Cardiac septum (tissue), 1 donor: ENCODE results near the gene GSKIP. TPM values are rescaled to one million over a fixed set of nuclear protein-coding genes. Genes with fewer than 3 reads are reported as not detected.

Experiments
- DNase-seq: peaks from one replicate; pipeline ENCODE4 v3.0.0-alpha.2; 2020; ENCODE audit warnings: low spot score
- intact Hi-C: fragments of 100-400 bp; cut with DNase I; formaldehyde crosslinking; loops from one replicate; pipeline ENCODE4 v1.14.0; 2022
- total RNA-seq: library from RNA; stranded (reverse); fragmentation: NEBNext Ultra II Directional; extraction: Animal tissue kit (Norgen Biotek cat#: 25700); gene quantifications from one replicate; pipeline ENCODE4 v1.2.1, GENCODE V29; 2021
- donor health status: DM: no; HTN: no; CAD: no.

Gene GSKIP
- total RNA-seq, 1 donor from 2014 or later = 14.6 TPM

DNA sequence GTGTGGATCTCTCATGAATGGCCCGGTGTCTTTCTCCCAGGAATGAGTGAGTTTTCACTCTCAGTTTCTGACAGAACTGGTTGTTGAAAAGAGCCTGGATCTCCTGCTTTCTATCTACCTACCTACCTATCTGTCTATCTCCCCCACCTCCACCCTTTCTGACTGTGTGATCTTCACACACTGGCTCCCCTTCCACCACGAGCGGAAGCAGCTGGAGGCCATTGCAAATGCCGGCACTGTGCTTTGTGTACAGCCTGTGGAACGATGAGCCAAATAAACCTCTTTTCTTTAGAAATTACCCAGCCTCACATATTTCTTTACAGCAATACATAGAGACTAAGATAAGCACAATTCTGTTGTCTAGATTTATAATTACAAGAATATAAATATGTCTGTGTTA is 7.2 kb downstream of the GSKIP start:
- intact Hi-C loops = no loop called here
- no peak for DNase-seq

DNA sequence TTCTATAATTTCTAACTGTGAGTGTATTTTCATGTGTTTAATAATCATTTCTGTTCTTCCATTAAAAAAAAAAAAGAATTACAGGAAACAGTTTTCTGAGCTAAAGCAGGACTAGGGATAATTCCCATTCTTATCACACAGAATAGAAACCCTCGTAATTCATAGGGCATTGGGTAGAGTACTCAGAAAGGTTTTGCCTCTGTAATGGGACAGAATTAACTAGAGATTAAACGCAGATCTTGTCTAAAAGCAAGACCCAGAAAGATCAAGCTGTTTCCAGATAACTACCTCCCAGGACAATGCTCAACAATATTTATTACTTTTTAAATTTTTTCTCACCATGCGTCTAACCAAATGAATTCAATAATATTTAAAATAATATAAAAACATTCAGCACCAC is 10.2 kb downstream of the GSKIP start:
- no peak for DNase-seq
- intact Hi-C loops = no loop called here

DNA sequence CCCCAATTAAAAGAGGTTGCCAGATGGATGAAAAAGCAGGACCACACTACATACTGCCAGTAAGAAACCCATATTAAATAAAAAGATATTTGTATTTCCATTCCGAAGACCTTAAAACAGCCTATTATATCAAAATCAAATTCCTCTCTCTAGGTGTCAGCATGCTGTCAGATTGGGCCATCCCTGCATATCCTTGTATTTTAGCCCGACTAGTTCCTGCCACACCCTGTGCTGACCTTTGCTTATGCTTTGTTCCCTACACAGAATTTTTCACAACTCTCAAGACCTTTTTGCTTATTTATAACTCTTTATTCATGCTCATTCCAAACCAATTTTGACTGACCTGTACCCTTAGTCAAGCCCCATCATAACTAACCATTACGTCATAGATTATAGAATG is 12.8 kb downstream of the GSKIP start:
- intact Hi-C loops = no loop called here

DNA sequence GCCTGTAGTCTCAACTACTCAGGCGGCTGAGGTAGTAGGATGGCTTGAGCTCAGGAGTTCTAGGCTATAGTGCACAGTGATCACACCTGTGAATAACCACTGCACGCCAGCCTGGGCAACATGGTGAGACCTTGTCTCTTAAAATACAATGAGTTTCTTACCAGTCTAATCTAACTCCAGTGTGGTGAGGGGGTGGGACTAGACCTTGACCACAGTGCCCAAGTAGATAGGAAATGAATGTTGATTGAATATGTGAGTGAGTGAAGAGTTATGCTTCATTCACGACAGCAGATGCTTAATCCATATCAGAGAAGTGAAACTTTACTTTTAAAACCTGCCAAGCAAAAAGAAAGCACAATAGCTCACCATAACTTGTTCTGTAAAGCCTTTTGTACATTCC is 17.4 kb downstream of the GSKIP start:
- DNase-seq = no peak
- intact Hi-C loops = no loop called here

More for the DNA sequence above, 12.8 kb downstream of the GSKIP start:
- no peak for DNase-seq

DNA sequence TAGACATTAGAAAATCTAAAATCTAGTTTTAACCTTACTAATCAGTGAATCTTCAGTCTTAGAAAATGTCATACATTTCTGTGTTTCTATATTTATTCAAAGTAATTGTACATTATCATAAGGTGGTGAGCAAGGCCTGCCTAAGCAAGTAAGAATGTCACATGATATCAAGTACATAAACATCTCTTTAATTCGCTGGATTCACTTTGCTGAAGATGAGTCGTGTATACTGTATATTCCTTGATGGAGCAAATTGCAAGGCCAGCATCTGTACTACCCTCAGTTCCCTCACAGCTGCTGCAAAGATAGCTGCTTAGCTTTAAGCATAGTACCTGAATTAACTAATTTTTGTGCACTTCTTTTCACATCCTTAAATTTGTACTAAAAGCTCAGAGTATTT is 20.1 kb downstream of the GSKIP start:
- DNase-seq = no peak
- intact Hi-C loops = no loop called here

DNA sequence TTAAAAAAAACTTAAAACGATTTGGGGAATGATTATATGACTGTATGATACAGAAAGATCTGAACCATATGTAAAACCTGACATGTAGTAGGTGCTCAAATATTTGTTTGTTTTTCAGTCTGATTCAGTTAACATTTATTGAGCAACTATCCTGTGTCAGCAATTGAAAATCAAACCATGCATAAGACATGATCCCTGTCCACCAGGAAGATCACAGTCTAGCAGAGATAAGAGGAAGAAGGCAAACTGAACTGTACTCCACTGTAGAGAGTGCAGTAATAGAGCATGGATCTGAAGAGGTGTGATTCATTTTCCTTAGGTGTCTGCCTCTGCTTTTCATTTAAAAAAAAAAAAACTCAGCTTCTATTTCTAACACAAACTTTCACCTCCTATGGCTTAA is 20.7 kb downstream of the GSKIP start:
- intact Hi-C loops = no loop called here
- DNase-seq = no peak

DNA sequence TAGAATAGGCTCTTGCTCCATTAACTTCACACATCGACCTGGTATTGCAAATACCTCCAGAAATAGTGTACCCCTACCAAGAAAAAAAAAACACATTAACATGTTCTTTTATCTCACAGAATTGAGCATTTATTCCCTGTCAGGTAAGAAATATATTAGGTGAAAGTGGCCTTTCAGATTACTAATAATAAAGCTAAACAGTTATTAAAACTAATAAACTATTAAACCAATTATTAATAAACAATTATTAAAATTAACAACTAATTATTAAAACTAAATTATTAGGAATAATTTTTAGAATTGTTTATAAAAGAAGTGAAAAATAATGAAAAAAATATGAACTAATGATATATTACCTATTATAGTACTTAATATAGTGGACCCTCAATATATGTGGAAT is 21.4 kb downstream of the GSKIP start:
- intact Hi-C loops = no loop called here
- DNase-seq = no peak

DNA sequence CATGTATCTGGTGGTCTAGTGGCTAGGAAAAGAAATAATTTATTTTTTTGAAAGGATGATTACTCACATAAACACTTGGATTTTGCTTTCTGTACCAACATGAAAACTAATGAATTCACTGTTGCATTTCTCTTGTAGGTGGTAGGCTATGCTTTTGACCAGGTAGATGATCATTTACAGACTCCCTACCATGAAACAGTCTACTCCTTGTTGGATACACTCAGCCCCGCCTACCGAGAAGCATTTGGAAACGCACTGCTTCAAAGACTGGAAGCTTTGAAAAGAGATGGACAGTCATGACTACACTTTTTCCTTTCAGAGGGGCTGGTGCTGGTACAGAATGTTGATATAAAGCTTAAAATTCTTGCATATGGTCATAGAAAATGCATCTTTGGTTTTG is 22.1 kb downstream of the GSKIP start:
- intact Hi-C loops = no loop called here

DNA sequence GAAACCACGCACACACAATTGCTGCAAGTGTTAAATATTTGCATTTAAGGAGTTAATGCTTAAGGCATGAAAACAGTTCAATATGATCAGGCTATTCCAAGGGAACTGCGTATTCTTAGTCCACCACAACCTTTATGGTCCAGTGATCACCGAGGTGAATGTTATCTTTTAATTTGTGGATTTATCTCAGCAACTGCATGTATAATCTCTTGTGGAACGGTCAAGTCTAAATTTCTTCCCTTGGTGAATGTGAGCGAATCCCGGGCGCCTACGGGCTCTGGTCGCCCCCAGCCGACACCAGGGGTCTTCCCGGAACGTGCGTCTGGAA is 27.6 kb downstream of the GSKIP start:
- intact Hi-C loops = loop anchor here (1.0 kb wide), 1 partner anchor 28 kb away; the partner anchor contains the start of genes ATG2B and GSKIP
- no peak for DNase-seq

More for the DNA sequence above, 22.1 kb downstream of the GSKIP start:
- no peak for DNase-seq

DNA sequence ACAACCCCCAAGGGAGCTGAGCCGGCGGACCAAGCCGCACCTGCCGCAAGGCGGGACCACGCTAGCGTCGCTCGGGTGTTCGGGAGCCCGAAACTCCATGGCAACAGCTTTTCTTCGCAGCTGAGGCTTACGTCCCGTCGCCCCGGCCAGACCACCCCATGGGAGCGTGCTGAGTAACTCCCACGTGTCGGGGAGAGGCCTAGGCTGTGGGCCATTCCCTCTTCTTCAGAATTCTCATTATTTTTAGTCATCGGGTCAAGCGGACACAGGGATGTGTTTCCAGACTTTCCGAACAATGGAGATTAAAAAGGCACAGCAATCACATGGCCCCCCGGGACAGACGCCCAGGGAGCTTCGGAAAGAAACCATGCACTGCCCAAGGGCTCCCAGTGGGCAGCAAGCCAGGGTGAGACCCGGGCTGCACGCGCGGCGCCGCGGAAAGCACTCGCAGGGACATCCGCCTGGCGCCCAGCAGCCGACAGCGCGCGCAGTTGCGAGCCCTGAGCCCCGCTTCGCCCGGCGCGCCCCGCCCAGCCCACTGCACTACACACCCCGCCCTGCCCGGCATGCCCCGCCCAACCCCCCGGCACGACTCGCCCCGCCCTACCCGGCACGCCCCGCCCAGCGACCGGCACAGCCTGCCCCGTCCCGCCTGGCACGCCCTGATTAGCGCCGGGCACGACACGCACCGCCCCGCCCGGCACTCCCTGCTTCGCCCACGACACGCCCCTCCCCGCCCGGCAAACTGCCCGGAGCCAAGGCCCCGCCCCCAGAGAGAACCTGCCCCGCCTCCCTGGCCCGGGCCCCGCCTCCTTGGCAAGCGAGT is 28.2 kb downstream of the GSKIP start:
- intact Hi-C loops = loop anchor here (1.0 kb wide), 1 partner anchor 28 kb away; the partner anchor contains the start of genes ATG2B and GSKIP
- DNase-seq = peak; percentile 99

DNA sequence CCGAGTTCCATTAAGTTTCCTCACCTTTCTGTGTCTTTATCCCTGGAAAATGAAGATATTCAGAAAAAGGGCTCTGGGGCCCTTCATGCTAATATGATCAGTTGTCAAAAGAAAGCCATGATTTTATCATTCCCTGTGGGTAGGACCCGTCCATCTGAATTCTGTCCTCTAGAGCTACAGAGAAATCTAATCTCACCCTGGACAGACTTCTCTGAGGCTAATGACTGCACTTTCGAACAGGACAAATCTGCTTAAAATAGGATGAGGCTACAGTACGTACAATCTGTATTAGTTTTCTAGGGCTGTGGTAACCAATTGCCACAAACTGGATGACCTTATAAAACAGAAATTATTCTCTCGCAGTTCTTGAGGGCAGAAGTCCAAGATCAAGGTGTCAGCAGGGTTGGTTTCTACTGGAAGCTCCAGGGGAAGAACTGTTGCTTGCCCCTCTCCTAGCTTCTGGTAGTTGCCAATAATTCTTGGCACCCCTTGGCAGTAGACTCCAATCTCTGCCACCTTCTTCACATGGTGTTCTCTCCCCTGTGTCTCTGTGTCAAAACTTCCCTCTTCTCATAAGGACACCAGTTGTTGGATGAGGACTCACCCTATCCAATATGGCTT is 29.9 kb downstream of the GSKIP start:
- intact Hi-C loops = no loop called here
- DNase-seq = no peak

DNA sequence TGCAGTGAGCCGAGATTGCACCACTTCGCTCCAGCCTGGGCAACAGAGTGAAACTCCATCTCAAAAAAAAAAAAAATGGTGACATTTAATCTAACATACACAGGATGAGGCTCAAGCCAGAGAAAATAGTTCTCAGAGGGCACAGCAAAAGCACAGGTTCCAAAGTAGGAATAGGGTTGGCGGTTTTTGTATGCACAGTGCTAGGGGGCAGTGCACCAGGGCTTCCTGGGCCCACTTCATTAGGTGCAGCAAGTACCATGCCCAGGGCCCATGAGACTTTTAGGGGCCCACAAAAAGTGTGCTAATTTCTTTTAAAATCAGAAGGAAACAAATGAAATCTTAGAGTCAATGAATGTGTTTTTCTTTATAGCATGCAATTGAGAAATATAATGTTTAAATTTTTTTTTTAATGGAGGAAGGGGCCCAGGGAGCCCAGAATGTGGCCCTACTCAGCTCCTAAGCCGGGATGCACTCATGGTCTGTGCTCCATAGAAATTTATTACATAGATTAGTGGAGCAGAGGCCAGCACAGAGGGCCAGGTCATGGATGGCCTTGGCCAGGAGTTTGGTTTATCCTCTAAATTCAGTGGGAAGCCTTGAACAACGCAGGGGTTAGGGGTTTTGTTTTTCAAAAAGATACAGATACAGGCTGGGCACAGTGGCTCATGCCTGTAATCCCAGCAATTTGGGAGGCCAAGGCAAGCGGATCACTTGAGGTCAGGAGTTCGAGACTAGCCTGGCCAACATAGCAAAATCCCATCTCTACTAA is 30.9 kb downstream of the GSKIP start:
- DNase-seq = no peak
- intact Hi-C loops = no loop called here

DNA sequence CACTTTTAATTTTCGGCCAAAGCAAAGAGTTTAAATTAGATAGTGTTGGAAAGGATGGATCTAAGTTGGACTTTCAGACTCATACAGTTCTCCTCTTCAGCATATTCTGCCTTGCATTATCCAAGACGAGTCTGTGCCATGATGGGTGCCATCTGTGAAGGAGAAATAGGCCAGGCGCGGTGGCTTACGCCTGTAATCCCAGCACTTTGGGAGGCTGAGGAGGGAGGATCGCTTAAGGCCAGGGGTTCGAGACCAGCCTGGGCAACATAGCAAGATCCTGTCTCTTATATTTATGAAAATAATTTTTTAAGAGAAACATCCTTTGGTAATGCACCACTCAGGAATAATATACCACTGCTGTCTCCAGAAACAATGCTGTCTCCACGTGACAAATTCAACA is 35.1 kb downstream of the GSKIP start:
- DNase-seq = no peak
- intact Hi-C loops = no loop called here

DNA sequence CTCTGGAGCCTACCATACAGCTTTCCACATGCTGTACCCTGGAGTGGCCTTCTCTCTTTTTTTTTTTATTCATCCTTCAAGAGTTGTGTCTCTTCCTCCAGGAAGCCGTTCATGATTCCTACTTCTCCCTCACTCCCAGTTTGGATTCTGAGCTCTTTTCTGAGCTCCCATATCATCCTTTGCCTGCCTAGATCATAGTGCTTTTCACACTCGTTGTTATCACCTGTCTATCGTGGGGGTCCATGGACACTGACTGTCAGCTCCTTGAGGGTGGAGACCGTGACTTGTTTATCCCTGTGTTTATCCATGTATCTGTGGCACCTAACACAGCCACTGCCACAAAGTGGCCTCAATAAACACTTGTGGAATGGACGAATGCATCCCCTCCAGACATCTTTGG is 35.6 kb downstream of the GSKIP start:
- intact Hi-C loops = no loop called here
- DNase-seq = no peak

DNA sequence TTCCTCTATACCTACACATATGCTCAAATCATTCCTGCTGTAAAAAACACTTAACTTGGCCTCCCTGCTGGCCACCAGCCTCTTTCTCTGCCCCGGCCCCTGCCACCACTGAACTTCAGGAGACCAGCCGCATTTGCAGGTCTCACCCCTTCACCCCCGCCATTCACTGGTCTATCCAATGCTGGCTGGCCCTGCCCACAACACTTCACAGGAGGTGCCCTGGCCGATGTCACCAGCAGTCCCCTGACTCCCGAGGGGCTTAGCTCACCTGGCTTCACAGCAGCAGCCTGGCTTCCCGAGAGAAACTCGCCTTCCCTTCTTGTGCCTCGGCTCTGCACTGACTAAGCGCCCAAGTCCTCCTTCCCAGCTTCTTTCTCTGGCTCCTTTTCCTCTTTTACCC is 36.1 kb downstream of the GSKIP start:
- DNase-seq = no peak
- intact Hi-C loops = no loop called here

DNA sequence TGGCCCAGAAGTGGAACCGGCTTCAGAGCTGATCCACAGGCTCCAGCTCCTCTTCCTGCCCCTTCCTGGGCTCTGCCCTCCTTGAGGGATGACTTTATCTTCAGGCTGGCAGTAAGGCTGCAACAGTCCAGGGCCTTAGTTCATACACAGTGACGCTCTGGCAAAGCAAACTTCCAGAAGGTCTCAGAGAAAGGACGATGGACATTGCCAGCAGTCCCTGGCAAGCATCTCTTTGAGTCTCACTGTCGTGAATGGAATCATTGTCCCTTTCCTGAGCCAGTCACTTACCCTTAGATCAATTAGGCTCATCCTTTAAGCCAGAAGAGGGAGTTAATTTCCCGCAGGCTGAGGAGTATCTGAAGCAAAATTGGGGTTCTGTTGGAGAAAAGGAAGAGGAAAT is 37.2 kb downstream of the GSKIP start:
- intact Hi-C loops = no loop called here
- no peak for DNase-seq

DNA sequence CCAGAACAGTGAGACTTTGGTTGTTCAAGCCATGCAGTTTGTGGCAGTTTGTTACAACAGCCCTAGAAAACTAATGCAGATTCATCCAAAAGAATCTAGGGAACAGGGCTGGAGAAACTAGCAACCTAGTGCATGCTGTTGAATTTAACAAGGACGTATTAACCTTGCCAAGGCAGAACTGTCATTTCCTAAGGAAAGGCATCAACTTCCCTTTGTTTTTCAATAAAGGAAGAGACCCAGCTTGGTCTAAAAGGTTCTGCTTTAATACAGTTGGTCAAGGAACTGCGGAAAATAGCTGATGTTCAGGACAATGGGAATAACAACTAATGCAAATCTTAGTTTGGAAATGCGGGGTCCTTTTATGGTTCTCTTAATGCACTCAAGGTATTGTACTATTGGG is 40.1 kb downstream of the GSKIP start:
- DNase-seq = no peak
- intact Hi-C loops = no loop called here

DNA sequence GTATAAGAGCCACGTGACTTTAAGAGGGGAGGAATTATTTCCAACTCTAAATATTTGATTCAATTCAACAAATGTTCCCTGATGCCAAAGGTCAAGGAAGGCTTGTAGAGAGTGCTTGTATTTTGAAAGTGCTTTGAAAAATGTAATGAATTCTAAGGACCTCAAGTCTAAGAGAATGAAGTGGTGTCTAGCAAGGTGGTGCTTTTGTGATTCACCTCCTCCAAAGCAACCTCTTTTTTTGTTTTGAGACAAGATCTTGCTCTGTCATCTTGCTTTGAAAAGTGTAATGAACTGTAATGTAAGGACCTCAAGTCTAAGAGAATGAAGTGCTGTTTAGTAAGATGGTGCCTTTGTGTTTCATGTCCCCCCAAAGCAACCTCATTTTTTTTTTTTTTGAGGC is 42.4 kb downstream of the GSKIP start:
- intact Hi-C loops = no loop called here

DNA sequence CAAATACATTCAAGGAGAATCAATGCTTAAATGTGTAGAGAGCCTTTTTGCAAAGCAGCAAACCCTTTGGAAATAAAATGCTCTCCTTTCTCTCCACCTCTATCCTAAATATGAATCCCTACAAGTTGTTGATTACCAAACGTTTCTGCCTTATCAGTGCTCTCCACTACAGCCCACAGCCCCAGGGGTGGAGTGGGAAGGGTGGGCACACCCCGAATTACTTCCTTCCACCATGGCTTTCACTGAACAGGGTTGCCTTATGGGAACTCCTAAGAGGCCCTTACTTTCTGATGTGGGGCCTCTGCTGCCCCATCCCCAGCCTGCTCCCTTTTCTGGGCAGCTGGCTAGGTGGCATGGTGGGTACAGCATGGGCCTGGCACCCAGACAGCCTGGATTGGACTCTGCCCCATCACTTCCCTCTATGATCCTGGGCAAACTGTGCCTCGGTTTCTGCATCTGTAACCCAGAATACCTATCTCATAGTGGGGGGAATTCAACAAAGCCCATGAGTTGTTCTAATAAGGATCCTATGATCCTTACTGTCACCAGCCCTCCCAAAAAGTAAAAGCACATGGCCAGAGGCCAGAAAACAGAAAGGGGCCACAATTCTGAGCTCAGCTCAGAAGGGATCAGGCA is 44.7 kb downstream of the GSKIP start:
- no peak for DNase-seq
- intact Hi-C loops = no loop called here

More for the DNA sequence above, 42.4 kb downstream of the GSKIP start:
- DNase-seq = no peak

DNA sequence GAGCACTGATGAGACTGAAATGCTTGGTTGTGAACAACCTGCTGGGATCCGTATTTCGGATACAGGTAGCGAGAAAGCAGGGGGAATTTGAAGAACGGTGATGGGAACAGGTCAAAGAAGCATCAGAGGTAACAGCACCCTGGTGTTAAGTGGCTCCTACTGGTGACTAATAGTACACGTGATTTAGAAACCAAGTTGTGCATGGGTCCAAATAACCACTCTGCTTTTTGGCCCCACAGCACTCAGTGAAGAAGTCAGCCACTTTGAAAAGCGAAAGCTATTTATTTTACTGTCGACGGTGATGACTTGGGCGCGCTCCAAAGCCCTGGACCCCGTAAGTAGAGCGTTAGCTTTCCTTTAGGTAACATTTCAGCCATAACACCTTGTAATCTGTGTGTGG is 45.3 kb downstream of the GSKIP start:
- DNase-seq = no peak
- intact Hi-C loops = no loop called here
